Activated CD4-positive, alpha-beta T cell treated with anti-CD3 and anti-CD28 coated beads for 48 hours (primary cell): Measurements from ENCODE around the gene NREP.
A peak's percentile ranks its signal among the peaks of the same experiment; 100 is the strongest.
"Not testable (repeated sequence)": the region's sequence is repeated elsewhere in the genome, so short reads cannot be mapped to it uniquely, and the experiment has no call there.

Experiments
- DNase-seq: peaks from one replicate; pipeline ENCODE4 v3.0.0-alpha.2; 2020

Gene NREP

DNA sequence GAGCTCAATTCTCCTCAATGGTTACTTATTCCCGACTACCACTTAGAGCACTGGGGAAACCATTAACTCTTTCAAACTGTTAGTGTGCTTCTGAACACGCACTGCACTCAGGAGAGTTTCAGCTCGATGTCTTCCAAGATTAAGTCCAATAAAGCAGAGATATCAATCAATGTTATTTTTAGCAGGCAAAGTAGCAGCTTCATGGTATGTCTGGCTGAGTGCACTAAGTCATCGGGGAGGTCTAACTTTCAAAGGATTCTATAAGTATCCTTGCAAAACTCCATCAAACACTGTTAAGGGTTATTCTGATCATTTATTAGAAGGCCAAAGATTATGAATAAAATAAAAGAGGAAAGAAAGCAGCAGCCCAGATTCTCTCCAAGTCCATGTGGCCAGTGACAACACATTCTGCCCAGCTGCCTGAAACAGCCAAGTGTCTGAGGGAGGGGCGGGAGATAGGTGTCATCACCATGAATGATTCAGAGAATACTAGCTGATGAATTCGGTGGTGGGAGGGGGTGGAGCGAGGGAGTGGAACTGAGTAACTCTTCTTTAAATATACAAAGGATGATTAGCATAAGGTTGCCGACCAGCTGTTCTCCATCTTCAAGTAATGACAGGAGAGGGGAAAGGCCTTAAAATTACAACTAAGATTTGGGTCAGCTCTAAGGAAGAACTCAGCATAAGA lies 21.3 kb downstream of the NREP start:
- DNase-seq = peak; percentile 69

DNA sequence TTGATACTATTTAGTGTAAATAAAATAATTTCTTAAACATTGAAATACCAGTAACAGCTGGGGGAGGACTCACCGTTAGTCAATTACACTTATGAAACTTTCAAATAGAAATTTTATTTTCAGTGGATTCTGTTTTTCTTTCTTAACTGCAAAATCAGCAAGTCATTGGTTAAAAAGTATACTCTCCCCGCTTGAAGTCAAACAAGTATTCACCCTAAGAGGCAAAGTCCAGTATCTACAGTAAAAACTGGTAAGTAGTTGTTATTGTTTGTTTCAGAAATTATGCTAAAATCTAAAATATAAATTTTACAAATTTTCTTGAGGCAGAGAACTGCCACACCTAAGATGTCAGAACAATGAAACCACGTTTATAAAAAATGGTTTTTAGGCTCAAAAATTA lies 22.4 kb downstream of the NREP start:
- DNase-seq = no peak

DNA sequence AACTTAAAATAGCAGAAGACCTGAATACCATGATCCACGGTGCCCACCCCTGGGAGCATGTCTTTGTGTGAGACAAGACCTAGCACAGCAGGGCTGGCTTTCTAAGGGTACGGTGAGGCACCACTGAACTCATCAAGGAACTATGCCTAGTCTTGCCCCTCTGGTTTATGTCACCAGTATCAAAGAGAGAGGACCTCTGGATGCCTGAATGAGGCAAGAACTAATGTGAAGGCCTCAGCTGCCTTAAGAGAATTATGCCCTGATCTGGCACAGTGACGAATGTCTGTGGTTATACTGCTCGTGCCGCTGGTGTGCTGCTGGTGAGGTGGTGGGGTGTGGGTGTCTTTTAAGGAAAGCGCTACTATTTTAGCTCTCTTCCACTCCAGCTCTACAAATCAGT lies 23.0 kb downstream of the NREP start:
- DNase-seq = peak; percentile 42

DNA sequence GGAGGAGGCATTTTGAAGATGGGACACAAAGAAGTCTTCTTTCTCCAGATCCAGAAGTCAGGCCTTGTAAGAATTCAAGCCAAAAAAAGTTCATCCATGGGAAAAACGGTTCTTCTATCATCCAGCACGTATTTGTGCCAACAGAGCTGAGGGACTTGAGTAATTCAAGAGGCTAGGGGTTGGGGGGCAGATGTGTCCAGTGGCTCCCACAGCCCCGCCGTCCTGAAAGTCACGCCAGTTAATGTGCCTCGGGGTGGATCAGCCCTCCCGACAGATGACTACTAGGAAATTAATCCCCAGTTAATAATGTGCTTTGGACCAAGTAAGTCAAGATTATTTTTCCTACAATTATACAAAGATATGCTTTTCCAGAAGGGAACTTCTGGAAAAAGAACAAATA lies 23.4 kb downstream of the NREP start:
- DNase-seq = no peak

- no peak for DNase-seq
These were observed 25.4 kb downstream of the NREP start for GRCh38 chr5:111731638-111732037.

GRCh38 chr5:111730659-111731382 lies 26.2 kb downstream of the NREP start:
- DNase-seq = no peak

GRCh38 chr5:111728941-111729340 lies 28.1 kb downstream of the NREP start:
- DNase-seq = no peak

- DNase-seq = no peak
These were observed 30.0 kb downstream of the NREP start for GRCh38 chr5:111726986-111727385.

DNA sequence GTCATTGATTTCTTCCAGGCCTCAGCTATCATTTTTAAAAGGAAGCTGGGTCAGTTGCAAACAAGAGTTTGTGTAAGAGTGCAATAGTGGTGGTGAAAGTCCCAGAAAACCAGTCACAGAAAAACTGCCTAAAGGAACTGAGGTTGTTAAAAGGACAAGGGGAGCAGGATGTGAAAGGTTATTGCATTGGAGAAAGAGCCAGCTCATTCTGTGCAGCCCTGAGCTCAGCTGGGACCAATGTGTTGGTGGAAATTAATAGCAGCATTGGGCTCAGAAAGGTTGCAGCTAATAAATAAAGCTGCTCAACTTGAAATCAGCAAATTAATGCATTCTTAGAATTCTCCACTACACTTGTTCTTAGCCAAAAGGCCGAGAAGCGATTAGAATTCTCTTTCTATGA lies 34.9 kb downstream of the NREP start:
- no peak for DNase-seq

DNA sequence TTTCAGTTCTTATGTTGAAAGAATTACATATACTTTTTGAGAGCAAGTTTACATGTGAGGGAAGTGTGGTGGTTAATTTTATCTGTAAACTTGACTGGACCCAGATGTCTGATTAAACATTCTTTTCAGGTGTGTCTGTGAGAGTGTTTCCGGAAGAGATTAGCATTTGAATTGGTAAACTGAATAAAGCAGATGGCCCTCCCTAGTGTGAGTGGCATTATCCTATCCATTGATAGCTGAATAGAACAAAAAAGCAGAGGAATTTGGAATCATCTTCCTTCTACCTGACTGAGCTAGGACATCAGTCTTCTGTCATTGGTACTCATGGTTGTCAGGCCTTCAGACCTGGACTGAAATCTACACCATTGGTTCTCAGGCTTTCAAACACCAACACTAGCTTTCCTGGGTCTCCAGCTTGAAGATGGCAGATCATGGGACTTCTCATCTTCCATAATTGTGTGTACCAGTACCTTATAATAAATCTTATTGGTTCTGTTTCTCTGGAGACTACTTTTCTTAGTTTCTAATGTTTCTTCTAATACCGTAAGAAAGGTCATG lies 36.6 kb downstream of the NREP start:
- no peak for DNase-seq

DNA sequence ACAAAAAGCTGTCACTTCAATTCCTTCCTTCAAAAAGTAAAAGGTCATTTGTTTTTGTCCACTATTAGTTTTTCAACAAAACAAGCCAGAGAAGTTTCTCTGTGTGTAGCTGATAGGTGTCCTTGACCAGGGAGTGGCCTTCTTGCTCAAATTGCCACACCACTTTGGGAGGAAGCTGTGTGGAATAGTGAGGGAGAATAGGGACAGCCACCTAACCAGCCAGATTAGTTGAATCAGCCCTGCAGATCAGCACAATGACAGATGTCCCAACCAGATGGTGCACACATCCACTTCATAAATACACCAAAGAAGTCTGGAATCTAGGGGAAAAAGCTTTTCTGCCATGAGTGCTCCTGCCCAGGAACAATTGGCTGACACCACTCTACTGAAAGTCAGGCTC lies 37.2 kb downstream of the NREP start:
- no peak for DNase-seq

- DNase-seq = not testable (repeated sequence)
These were observed 40.2 kb downstream of the NREP start for GRCh38 chr5:111716789-111717188.

DNA sequence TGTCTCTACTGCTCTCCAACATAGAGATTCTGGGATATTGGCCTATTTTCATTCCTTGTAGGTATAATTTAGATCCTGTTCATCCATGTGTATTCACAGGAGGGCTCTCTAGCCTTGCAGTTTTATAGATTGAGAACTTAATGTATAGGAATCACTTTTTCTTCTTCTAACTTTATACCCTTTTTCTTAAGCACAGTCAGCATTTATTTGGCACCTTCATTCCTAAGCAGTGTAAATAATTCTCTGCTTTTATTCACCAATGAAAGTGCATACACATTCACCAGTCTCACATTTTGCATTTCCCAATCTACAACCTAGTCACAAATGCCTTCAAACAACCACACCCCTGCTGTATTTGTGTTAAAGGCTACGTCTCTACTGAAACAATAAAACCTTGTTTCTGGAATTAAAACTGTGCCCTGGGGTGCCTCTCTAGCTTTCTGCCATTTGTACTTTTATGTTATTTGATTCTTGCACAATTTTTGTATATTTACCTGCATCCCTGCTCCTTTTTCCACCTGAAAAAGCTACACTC lies 49.3 kb downstream of the NREP start:
- no peak for DNase-seq

GRCh38 chr5:111706345-111706744 lies 50.6 kb downstream of the NREP start:
- DNase-seq = no peak

- DNase-seq = no peak
These were observed 52.4 kb downstream of the NREP start for GRCh38 chr5:111704452-111705085.

GRCh38 chr5:111703662-111704061 lies 53.3 kb downstream of the NREP start:
- DNase-seq = no peak

DNA sequence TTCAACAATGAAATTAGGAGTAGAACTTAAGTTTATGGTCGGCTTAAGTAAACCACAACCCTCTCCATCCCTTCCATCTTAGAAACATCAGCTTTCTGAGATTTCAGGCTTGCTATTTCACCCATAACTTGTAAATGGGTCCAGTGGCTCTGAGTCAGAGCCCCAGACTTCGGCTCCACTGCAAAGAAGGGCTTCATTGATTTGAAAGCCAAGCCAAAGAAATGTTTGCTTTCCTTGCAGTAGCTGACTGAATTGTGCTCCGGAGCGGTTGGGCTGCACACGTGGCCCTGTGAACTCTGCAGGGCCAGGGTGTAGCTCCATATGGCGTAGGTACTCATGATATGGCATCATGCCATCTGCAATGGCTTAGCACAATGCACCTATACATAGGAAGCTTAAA lies 57.0 kb downstream of the NREP start:
- no peak for DNase-seq

- DNase-seq = no peak
These were observed 57.7 kb downstream of the NREP start for GRCh38 chr5:111699324-111699723.

DNA sequence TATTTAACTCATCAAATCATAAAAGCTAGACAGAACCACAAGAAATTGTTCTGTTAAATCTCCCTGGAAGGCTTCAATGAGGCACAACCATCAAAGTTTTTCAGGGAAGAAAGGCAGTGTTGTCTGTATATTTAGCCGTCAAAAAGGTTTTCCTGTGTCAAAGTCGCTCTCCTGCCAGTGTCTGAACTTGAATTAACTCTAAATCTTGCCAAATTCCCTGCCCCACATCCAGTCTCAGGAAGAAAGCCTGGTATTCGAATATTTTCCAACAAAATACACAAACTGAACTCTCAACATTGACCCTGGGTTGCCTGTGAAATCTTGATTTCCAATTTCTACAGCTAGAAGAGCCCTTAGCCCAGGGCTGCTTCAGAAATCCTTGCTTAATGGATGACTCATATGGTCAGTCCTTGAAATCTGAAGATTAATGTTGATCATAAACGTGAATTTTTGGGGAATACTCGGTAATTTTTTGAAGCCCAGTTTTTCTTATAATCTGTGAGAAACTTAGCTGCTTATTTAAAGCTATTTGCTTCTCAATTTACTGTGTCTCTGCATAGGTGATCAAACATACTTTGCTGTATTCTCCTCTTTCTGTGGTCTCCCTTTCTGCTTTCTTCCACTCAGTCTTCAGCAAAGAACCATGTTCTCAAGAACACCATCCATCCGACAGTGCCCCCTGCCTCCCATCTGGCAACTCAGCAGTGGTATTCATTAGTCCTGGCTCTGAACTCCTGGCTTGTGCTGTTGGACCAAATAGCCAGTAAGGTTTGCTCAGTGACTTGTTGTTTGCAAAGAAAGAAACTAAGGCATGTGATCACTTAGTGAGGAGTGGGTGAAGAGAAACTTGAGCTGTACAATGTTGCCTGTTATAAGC lies 58.9 kb downstream of the NREP start:
- no peak for DNase-seq

GRCh38 chr5:111697215-111697614 lies 59.8 kb downstream of the NREP start:
- no peak for DNase-seq

DNA sequence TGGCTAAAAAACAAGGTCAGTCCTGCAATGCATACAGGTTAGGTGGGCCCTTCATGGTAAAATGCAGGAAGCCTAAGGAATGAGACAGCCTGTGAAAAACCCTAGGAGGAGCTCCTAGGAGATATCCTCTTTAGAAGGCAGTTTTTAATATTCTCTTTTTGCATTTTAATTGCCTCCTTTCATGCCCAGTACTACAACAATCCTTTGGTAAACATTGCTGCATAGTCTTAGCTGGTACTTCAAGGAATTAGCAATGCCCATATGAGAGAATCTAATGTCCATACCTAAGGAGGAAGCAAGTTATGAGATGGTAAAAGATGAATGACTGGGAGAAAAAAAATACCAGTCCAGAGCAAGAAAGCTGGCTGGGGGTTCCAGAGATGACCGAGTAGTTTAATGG lies 61.0 kb downstream of the NREP start:
- no peak for DNase-seq

- DNase-seq = no peak
These were observed 62.9 kb downstream of the NREP start for GRCh38 chr5:111694133-111694532.

GRCh38 chr5:111691914-111692313 lies 65.1 kb downstream of the NREP start:
- no peak for DNase-seq
